ENCODE results near the gene TEX261. TPM values are rescaled to one million over a fixed set of nuclear protein-coding genes. Genes with fewer than 3 reads are reported as not detected.

TEX261 gene
- total RNA-seq, 1 donor from 2014 or later: 44.7 TPM

GRCh38 chr2:70991742-70992141 lies 2.9 kb downstream of the TEX261 start:
- DNase-seq (ENCODE audit: low read depth): no peak
- peaks cover 35% of the 10 kb centered on the region for H3K79me2 ChIP-seq (ENCODE audit: insufficient read depth, low read length)
- no peak overlapping the region for H3K4me3 Mint-ChIP-seq (ENCODE audit: unreplicated experiment)
- H3K27ac ChIP-seq (ENCODE audit: low read depth, low read length): no peak overlapping the region
- H3K4me3 ChIP-seq (ENCODE audit: insufficient read depth, low read depth, low read length): no peak overlapping the region
- no peak overlapping the region for H3K9ac ChIP-seq (ENCODE audit: low read length)
- H3K36me3 Mint-ChIP-seq (ENCODE audit: low read depth, unreplicated experiment): peaks cover 16% of the 10 kb centered on the region
- peaks cover 50% of the 10 kb centered on the region for H4K20me1 ChIP-seq (ENCODE audit: insufficient read depth, low read length)
- H3K36me3 ChIP-seq (ENCODE audit: insufficient read depth, low read length): peaks cover 12% of the 10 kb centered on the region
- FAIRE-seq: no peak
- peak overlapping the region; percentile 14 for H3K27ac Mint-ChIP-seq (ENCODE audit: unreplicated experiment)
- H3K4me1 ChIP-seq (ENCODE audit: insufficient read depth, low read length): peaks cover 13% of the 10 kb centered on the region
- no peak overlapping the region for H2AFZ ChIP-seq (ENCODE audit: low read depth, low read length)
- H3K9me3 Mint-ChIP-seq (ENCODE audit: unreplicated experiment): no peaks in the 10 kb centered on the region
- H3K4me1 Mint-ChIP-seq (ENCODE audit: low read depth, unreplicated experiment): peaks cover 12% of the 10 kb centered on the region
- H3K27me3 ChIP-seq (ENCODE audit: insufficient read depth, low read length): no peaks in the 10 kb centered on the region
- no peak overlapping the region for H3K4me2 ChIP-seq (ENCODE audit: low read length)
- no peaks in the 10 kb centered on the region for H3K27me3 Mint-ChIP-seq (ENCODE audit: low read depth, unreplicated experiment)
- TF ChIP-seq CTCF (IDR thresholded peaks at IDR 0.05; ENCODE audit: insufficient read depth, low read depth, low read length) (no peak), EZH2 (IDR thresholded peaks at IDR 0.05; ENCODE audit: insufficient read depth, low read length) (no peak)
- no peaks in the 10 kb centered on the region for H3K9me3 ChIP-seq (ENCODE audit: insufficient read depth, low read depth, low read length)

GRCh38 chr2:70991142-70991541 lies 3.5 kb downstream of the TEX261 start:
- FAIRE-seq (no peak), DNase-seq (ENCODE audit: low read depth) (no peak)
- Mint-ChIP-seq H3K9me3 (ENCODE audit: unreplicated experiment) (no peaks in the 10 kb centered on the region), H3K36me3 (ENCODE audit: low read depth, unreplicated experiment) (peaks cover 16% of the 10 kb centered on the region), H3K4me1 (ENCODE audit: low read depth, unreplicated experiment) (peaks cover 12% of the 10 kb centered on the region), H3K4me3 (ENCODE audit: unreplicated experiment) (no peak overlapping the region), H3K27ac (ENCODE audit: unreplicated experiment) (no peak overlapping the region), H3K27me3 (ENCODE audit: low read depth, unreplicated experiment) (no peaks in the 10 kb centered on the region)
- Histone ChIP-seq H3K27me3 (ENCODE audit: insufficient read depth, low read length) (no peaks in the 10 kb centered on the region), H2AFZ (ENCODE audit: low read depth, low read length) (no peak overlapping the region), H3K4me2 (ENCODE audit: low read length) (no peak overlapping the region), H4K20me1 (ENCODE audit: insufficient read depth, low read length) (peaks cover 54% of the 10 kb centered on the region), H3K9ac (ENCODE audit: low read length) (no peak overlapping the region), H3K4me1 (ENCODE audit: insufficient read depth, low read length) (peaks cover 13% of the 10 kb centered on the region), H3K4me3 (ENCODE audit: insufficient read depth, low read depth, low read length) (no peak overlapping the region), H3K79me2 (ENCODE audit: insufficient read depth, low read length) (peaks cover 35% of the 10 kb centered on the region), H3K27ac (ENCODE audit: low read depth, low read length) (no peak overlapping the region), H3K36me3 (ENCODE audit: insufficient read depth, low read length) (peaks cover 12% of the 10 kb centered on the region), H3K9me3 (ENCODE audit: insufficient read depth, low read depth, low read length) (no peaks in the 10 kb centered on the region)
- TF ChIP-seq CTCF (IDR thresholded peaks at IDR 0.05; ENCODE audit: insufficient read depth, low read depth, low read length) (no peak), EZH2 (IDR thresholded peaks at IDR 0.05; ENCODE audit: insufficient read depth, low read length) (no peak)

DNA sequence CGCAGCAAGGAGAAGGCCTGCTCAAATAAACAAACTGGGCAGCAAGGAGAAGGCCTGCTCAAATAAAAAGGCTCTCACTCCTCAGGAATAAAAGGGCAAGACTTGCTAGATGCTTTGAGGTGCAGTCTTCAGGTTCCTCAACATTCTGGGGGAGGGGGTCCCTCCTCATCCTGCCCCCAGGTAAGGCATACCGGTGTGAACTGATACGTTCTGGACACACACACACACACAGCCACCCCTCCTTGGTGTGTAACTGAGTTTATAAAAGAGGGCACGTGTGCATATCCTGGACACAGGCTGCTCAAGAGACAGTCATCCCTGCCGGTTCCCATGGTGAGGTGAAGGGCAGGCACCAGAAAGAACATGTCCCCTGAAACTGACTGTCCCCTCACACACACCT lies 4.5 kb downstream of the TEX261 start:
- Histone ChIP-seq H3K27me3 (ENCODE audit: insufficient read depth, low read length) (no peaks in the 10 kb centered on the region), H4K20me1 (ENCODE audit: insufficient read depth, low read length) (peaks cover 58% of the 10 kb centered on the region), H3K9ac (ENCODE audit: low read length) (no peak overlapping the region), H3K4me2 (ENCODE audit: low read length) (no peak overlapping the region), H3K4me3 (ENCODE audit: insufficient read depth, low read depth, low read length) (no peak overlapping the region), H3K4me1 (ENCODE audit: insufficient read depth, low read length) (peaks cover 13% of the 10 kb centered on the region), H3K9me3 (ENCODE audit: insufficient read depth, low read depth, low read length) (no peaks in the 10 kb centered on the region), H3K27ac (ENCODE audit: low read depth, low read length) (no peak overlapping the region), H3K36me3 (ENCODE audit: insufficient read depth, low read length) (peaks cover 12% of the 10 kb centered on the region), H2AFZ (ENCODE audit: low read depth, low read length) (no peak overlapping the region), H3K79me2 (ENCODE audit: insufficient read depth, low read length) (peaks cover 35% of the 10 kb centered on the region)
- H3K4me1 Mint-ChIP-seq (ENCODE audit: low read depth, unreplicated experiment): peaks cover 12% of the 10 kb centered on the region
- FAIRE-seq: no peak
- peaks cover 20% of the 10 kb centered on the region for H3K36me3 Mint-ChIP-seq (ENCODE audit: low read depth, unreplicated experiment)
- H3K9me3 Mint-ChIP-seq (ENCODE audit: unreplicated experiment): no peaks in the 10 kb centered on the region
- H3K4me3 Mint-ChIP-seq (ENCODE audit: unreplicated experiment): no peak overlapping the region
- TF ChIP-seq CTCF (IDR thresholded peaks at IDR 0.05; ENCODE audit: insufficient read depth, low read depth, low read length) (no peak), EZH2 (IDR thresholded peaks at IDR 0.05; ENCODE audit: insufficient read depth, low read length) (no peak)
- no peak for DNase-seq (ENCODE audit: low read depth)
- no peak overlapping the region for H3K27ac Mint-ChIP-seq (ENCODE audit: unreplicated experiment)
- no peaks in the 10 kb centered on the region for H3K27me3 Mint-ChIP-seq (ENCODE audit: low read depth, unreplicated experiment)
